NCI-H526 (cell line): ENCODE data around the gene RALGAPB.
A peak's percentile ranks its signal among the peaks of the same experiment; 100 is the strongest.
"Not testable (repeated sequence)": the region's sequence is repeated elsewhere in the genome, so short reads cannot be mapped to it uniquely, and the experiment has no call there.

Source experiments
- DNase-seq, 2 experiments: peaks; one replicate each; lab custom pipeline; 2025; lab: John Stamatoyannopoulos, UW

RALGAPB gene

DNA sequence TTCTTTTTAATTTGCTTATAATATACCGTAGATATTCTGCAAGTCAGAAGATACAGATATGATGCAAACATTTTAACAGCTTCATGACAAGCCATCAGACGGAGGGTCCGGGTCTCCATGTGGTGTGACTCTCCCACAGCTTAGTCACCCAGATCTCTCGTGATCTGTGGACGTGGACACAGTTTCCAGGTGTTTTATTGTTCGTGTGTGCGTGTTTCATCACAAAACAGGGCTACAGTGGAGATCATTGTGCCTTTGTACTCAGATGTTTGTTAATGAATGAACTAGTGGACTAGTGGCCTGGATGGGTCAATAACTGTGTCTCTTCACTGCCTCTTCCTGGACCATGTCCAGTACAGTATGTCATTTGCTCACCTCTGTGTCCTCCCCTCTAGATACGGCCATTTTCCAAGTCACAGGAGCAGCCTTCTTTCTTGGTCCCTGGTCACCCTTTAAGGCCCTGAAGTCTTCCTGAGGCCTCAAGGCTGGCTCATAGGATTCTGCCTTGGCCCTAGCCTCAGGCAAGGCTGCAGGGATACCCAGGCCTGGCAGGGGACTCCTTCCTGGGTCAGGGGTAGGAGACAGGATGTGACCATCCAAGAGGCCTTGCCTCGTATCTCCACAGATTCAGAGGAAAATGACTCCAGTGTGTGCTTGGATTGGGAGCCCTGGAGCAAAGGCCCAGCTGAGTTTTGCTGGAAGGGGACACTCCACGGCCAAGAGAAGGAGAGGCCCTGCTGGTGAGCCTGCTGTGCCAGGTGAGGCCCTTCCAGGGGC, 112.9 kb downstream of the RALGAPB start:
- DNase-seq: no peak

DNA sequence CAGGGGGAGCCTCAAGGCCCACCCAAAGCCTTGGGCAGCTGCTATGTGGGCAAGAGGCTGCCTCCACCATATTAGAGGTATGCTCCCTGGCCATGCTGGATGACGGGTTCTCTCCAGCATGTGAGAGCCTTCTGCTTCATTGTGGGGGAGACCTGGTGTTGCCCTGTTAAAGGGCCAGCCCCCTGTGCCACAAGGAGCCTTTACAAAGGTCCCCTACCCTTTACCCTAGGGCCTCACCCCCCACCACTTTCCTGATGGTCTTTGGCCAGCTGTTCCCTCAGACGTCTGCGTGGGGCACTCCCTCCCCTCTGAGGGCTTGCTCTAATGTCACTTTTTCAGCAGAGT, 113.5 kb downstream of the RALGAPB start:
- no peak for DNase-seq

DNA sequence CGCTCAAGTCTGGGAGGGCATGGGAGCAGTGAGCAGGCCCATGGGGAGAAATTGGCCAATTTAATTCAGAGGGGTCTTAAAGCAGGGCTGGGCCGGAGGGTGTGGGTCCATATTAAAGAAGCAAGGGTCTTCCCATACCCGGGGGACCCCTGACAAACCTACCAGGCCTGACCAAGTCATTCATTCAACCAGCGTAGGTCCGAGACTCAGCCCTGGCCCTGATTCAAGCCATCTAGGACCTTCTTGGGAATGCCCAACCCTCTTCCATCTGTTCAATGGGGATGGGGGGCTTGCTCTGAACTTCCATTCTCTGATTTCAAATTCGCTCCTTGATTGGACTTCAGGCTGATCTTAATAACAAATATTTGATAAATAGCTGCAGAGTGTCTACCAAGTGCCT, 115.7 kb downstream of the RALGAPB start:
- DNase-seq: no peak

DNA sequence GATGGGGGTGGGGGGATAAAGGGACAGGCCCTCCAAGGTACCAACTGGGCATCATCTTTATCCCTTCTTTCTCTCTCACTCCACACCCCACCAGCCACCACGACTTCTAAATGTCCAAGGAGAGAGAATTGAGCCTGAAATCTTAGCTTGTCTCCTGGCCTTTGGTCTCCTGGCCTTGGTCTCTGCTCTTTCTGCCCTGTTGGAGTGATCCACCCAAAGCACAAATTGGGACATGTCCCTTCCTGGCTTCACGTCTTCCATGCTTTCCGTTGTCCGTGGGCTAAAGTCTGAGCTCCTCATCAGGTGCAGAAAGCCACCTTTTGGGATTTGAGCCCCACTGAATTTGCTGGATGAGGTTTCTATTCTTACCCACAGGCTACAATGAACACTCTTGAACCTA, 116.7 kb downstream of the RALGAPB start:
- DNase-seq: no peak

DNA sequence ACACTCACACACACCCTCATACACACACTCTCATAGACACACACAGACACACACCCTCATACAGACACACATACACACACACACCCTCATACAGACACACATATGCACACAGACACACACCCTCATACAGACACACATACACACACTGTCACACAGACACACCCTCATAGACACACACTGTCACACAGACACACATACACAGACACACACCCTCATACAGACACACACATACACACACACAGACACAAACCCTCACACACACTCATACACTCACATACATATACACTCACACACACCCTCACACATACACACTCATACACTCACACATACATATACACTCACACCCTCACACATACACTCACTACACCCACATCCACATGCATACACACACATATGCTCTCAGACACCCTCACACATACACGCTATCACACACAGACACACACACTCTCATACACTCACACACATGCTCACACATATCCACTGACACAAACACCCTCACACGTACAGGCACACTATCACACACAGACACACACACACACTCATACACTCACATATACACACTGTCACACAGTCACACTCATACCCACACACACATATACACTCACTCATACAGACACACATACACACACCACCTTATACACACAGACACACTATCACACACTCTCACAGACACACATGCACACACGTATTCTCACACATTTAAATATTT, 117.5 kb downstream of the RALGAPB start:
- DNase-seq: no peak

DNA sequence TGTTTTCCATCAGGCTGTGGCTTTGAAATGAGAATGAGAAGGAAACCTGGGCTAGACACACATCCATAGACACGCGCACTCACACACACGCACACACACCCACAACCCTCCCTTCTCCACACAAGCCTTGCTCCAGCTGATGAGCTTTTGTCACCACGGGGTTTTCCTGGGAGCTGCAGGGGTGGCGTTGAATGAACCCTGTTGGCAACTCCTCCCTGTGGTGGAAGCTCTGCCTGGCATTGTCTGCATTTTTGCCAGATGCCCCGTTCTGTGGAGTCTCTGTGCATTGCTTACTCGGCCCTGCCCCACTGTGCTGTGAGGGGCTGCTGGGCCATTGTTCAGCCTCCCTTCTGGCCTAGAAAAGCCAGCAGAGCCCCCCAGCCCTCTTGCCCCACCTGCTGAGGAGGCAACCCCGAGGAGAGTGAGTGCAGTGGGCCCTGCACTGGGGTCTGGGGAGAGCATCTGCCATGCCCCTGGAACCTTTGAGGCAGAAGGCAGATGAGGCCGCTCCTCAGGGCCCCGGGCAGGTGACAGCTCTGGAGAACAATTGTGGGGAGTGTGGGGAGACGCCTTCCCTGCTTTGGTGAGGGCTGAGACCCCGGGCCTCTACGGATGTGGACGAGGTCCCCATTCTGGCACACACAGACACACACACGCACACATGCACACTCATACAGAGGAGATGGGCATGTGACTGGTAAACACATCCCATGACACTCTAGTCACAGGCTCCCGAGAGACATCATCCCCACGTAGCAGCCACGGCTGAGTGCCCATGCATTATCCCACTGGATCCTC, 118.2 kb downstream of the RALGAPB start:
- no peak for DNase-seq

DNA sequence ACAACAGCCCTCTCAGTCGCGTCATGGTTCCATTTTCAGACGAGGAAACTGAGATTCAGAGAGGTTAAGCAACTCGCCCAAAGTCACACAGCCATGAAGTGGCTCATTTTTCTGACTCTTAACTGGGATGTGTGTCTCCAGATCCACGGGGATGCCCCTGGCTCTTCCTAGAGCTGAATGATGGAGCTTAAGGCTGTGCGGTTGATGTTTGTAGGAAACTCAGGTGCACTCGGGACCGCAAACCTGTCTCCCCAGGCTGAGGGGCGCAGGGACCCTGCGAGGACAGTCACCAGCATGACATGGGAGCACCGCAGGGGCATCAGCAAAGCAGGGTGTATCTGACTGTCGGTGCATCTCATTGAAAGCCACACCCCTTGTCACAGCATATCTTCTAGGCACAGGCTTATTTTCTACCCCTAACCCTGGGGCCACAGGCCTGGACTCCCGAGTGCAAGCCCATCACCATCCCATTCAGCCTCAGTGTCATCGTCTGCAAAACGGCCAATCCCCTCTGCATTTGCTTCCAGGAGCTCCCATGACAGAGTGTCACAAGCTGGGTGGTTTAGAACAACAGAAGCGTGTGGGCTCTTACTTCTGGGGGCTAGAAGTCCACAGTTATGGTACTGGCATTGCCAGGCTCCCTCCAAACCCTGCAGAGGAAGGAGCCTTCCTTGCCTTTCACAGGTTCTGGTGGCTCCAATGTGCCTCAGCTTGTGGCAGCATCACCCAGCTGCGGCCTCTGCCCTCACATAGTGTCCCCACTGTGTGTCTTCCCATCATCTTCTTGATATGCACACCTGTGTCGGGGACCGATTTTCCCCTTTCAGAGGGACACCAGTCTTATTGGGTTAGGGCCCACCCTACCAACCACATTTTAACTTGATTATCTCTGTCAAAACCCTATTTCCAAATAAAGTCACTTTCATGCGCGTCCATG, 119.1 kb downstream of the RALGAPB start:
- no peak for DNase-seq

DNA sequence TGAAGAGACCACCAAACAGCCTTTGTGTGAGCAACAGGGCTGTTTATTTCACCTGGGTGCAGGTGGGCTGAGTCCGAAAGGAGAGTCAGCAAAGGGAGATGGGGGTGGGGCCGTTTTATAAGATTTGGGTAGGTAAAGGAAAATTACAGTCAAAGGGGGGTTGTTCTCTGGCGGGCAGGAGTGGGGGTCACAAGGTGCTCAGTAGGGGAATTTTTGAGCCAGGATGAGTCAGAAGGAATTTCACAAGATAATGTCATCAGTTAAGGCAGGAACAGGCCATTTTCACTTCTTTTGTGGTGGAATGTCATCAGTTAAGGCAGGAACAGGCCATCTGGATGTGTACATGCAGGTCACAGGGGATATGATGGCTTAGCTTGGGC, 119.8 kb downstream of the RALGAPB start:
- not testable (repeated sequence) for DNase-seq

DNA sequence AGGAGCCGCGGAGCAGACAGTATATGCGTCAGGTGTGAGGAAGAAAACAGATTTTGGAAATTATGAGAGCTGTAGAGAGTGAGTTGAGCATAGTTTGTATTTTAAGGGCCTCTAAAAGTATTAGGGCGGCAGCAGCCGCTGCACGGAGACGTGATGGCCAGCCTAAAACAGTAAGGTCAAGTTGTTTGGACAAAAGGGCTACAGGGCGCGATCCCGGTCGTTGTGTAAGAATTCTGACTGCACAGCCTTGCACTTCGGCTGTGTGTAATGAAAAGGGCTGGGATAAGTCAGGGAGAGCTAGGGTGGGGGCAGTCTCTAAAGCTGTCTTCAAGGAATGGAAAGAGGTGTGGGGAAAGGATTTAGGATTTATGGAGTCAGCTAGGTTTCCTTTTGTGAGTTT, 121.6 kb downstream of the RALGAPB start:
- DNase-seq: not testable (repeated sequence)

DNA sequence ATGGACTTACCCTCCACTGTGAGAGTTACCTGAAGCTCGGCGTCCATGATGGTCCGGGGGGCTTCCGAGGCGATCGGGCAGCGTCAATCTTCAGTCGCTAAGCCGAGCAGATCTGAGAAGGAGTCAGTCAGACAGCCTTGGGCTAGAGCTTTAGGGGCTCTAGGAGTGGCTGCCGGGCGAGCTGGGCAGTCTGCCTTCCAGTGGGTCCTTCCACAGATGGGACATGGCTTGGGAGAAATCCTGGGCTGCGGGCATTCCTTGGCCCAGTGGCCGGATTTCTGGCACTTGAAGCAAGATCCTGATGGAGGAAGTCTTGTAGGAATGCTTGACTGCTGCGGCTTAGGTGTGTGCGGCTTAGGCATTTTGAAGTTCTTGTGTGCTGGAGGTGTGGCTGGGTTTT, 123.2 kb downstream of the RALGAPB start:
- DNase-seq: not testable (repeated sequence)

DNA sequence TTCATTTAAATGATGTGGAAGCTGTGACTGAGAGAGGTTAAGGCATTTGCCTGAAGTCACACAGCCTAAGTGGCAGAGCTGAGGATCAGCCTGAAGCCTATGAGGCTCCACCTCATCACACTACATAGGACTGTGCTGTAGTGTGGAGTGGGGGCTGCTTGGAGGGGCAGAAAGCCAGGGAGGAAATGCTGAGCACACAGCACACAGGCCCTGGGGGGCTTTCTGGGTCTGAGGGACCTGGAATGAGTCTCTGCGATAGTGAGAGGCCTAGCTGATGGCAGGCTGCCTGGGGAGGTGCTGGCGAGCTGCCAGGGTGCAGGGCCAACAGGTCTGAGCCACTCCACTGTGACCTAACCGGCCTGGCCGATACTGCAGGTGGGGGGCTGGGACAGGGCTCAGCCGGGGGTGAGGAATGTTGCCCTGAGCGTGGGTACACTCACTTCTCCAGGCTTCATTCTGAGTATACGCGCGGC, 126.8 kb downstream of the RALGAPB start:
- DNase-seq: no peak

DNA sequence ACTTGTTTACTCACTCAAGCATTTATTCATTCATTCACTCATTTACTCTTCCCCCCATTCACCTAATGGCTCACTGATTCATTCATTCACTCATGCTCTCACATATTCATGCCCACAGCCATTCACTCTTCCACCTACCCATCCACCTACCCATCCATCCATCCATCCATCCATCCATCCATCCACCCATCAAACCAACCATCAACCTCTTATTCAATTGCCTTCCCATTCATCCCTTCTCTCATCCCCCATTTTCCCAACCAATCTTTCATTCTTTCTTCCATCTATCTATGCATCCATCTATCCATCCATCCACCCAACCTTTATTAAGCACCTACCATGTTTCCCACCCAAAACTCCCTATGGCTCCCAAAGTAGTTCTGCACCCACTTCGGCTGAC, 127.4 kb downstream of the RALGAPB start:
- no peak for DNase-seq

DNA sequence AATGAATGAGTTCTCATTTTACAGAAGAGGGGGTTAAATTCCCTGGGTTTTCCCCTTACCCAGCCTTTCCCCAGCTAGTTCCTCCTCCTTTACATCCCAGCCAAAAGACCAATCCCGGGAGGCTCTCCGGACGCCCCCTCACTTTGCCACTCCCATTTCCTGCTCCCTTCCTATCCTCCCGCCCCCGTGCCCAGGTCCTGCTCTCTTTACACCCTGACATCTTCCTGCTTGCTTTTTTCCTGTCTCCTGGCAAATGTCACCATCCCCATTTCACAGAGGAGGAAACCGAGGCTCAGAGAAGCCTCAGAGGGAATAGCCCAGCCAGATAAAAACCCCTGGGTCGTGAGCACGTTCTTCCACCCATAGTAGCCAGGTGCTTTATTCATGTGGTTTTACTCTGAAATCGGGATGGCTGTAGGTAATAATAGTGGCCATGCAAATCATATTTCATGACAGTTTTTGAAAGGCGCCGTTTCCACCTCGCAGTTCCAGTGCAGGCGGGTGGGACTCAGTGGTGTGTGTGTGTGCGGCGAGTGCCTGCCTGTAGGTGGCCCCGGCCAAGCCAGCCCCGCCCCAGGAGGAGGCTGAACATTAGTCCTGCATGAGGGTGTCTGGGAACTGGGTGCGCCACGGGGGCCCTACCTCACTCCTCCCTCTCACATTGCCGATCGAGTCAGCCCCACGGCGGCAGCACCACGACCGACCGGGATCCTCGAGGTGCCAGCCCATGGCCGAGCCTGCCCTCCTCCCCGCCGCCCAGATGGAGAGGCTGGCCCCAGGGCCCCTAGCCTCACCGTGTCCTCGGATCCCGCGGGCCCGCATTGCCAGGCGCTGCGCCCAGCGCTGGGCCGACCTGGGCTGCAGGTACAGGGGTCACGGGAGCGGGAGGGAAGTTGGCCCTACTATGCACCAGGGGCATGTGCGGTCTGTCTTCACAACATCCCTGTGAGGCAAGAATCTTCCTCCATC, 128.9 kb downstream of the RALGAPB start, which contains the start of gene ARHGAP40:
TSS of gene ARHGAP40 (plus strand) at position 594 of the 969 bp plus-strand sequence.
- DNase-seq: peak; percentile 61 to 79

DNA sequence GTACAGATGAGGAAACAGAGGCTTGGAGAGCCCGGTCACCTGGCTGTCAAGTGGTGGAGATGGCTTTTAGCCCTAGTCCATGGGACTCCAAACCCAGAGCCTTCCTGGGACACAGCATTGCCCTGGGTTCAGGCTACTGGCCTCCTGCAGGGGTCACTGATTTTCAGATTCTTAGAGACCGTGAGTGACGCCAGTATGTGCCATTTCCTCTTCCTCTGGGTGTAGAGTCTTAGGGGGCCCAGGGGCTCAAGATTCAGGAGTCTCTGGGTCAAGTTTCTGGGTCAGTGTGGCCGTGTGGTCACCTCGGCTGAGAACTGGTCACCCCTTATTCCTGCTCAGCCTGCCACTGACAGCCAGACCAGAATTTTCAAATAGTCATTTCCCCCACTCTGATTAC, 129.5 kb downstream of the RALGAPB start:
- DNase-seq: no peak

DNA sequence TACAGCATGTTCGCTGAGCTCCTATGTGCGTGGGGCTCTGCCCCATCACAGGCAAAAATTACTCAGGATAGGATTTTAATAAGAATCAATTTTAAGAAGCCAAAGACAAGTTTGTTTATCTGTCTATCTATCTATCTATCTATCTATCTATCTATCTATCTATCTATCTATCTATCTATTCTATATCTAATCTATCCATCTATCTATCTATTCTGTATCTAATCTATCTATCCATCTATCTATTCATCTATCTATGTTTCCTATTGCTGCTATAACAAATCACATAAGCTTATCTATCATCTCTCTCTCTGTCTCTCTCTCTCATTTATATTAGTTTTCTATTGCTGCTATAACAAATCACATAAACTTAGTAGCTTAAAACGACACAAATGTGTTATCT, 130.6 kb downstream of the RALGAPB start:
- DNase-seq: no peak

DNA sequence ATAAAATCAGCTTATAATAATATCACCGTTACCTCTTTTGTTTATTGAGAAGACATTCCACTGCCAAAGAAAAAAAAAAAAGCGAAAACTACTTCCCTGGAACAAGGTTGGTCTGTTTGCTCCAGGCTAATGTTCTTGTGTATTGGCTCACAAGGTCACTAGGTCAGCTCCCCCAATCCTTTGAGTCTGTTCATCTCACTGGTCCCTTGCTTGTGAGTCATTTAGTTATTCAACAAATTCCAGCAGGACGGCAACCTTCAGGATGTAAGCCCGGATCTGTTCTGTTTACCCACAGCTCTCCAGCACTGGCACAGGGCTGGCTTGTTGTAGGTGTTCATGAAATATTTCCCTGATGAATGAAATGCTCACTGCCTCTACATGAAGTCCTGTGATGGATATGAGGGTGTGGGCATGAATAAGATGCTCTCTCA, 132.2 kb downstream of the RALGAPB start:
- no peak for DNase-seq

DNA sequence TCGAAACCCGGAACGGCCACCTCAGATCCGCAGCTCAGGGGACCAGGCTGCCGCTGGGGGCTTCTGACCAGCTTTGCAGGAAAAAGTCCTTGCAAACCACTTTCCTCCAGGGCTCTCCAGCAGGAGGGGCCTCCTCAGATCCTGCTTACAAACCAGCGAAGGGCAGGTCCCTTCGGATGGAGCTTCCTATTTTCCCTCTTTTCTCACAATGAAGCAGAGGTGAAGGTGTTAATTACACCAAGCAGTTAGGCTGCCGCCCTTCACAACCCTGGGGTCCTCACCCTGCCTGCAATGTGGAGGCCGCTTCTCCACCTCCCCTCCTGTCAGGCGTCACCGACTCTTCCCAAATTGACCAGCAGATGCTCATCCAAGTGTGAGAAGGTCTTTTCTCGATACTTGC, 134.7 kb downstream of the RALGAPB start:
- no peak for DNase-seq

DNA sequence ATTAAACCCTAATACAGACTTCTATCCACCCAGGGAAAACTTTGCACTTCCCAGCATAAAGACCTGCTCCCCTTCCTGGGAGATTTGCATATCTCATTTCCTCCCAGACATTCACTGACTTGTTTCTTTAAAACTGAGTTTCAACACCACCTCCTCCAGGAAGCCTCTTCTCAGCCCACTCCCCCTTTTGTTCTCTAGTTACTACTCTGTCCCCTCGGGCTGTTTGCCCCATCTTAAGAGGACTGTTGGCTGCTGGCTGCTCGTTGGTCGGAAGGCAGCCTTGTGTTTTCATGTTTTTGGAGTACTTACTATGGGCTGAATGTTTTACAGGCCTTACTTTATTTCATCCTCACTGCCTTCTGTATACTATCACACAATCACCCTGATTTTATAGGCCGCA, 135.5 kb downstream of the RALGAPB start:
- DNase-seq: no peak

DNA sequence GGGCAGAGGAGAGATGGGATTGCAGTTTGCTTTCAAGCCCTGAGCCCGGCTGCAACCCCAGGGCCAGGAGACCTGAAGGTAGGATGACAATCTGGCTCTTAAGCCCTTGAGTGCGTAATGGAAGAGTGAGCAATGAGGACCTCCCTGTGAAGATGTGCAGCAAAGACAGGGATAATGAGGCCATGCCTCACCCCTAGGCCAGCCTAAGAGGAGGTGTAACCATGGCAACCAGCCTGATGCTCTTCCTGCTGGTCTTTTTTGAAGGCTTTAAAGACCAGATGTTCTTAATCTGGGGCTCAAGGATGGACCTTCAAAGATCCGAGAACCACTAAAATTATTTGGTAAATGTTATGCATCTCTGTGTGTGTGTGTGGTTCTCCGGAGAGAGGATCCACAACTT, 137.2 kb downstream of the RALGAPB start:
- no peak for DNase-seq

DNA sequence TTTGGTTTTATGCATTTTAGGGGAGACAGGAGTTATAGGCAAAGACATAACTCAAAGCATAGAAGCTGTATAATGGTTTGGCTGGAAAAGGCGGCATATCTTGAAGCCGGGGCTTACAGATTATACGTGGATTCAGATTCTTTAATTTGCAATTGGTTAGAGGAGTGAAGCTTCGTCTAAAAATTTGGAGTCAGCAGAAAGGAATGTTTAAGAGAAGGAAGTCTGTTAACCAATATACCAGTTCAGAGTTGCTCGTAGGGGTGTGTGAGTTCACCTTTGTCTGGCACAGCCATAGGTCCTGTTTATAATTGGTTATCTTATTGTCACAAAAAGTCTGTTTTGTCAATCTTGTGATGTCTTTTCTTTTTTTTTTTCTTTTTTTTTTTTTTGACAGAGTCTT, 137.9 kb downstream of the RALGAPB start:
- no peak for DNase-seq
